ENCODE measurements around the gene MYOM1.
"Not testable (repeated sequence)": the region's sequence is repeated elsewhere in the genome, so short reads cannot be mapped to it uniquely, and the experiment has no call there.

The MYOM1 gene

DNA sequence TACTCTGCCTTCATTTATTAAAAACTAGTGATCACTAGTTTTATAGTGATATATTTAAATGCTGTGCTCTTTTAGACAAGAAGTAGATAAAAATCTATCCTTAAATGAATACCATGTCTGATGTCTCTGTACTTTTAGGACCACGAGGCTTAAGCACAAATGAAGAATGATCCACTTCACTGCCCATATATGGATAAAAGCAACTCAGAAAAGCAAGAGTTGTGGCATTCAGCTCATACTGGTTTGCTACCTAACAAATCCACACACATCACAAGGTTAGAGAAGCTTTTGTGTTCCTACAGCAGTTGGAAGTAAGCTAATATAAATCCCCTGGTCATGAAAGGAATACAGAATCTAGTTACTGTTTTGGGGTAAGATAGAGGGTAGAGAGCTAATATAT, 134.2 kb downstream of the MYOM1 start:
- H3K9me3 ChIP-seq (ENCODE audit: low read depth, low read length): no peaks in the 10 kb centered on the region
- DNase-seq (ENCODE audit: low read depth, low spot score): no peak
- H3K27ac ChIP-seq: no peak overlapping the region
- H3K36me3 ChIP-seq (ENCODE audit: insufficient read depth, low read length): no peaks in the 10 kb centered on the region
- no peak overlapping the region for H3K4me3 ChIP-seq
- TF ChIP-seq EZH2 (IDR thresholded peaks at IDR 0.05) (no peak), POLR2AphosphoS5 (IDR thresholded peaks at IDR 0.05; ENCODE audit: borderline replicate concordance, low read depth, low read length) (no peak), FOXP2 (optimal IDR thresholded peaks at IDR 0.05; ENCODE audit: control extremely low read depth, extremely low read length, insufficient read depth) (no peak)
- no peak overlapping the region for H3K9ac ChIP-seq (ENCODE audit: insufficient read length)

- peak overlapping the region; percentile 53; the same call in 1 of the 2 replicates for H3K4me3 ChIP-seq
- H3K9me3 ChIP-seq (ENCODE audit: low read depth, low read length): no peaks in the 10 kb centered on the region
- TF ChIP-seq FOXP2 (optimal IDR thresholded peaks at IDR 0.05; ENCODE audit: control extremely low read depth, extremely low read length, insufficient read depth) (no peak), POLR2AphosphoS5 (IDR thresholded peaks at IDR 0.05; ENCODE audit: borderline replicate concordance, low read depth, low read length) (no peak), EZH2 (IDR thresholded peaks at IDR 0.05) (no peak)
- H3K9ac ChIP-seq (ENCODE audit: insufficient read length): no peak overlapping the region
- DNase-seq (ENCODE audit: low read depth, low spot score): no peak
- H3K27ac ChIP-seq: peak overlapping the region; percentile 84
- no peaks in the 10 kb centered on the region for H3K36me3 ChIP-seq (ENCODE audit: insufficient read depth, low read length)
Measured at GRCh38 chr18:3084206-3084605, 135.6 kb downstream of the MYOM1 start.

DNA sequence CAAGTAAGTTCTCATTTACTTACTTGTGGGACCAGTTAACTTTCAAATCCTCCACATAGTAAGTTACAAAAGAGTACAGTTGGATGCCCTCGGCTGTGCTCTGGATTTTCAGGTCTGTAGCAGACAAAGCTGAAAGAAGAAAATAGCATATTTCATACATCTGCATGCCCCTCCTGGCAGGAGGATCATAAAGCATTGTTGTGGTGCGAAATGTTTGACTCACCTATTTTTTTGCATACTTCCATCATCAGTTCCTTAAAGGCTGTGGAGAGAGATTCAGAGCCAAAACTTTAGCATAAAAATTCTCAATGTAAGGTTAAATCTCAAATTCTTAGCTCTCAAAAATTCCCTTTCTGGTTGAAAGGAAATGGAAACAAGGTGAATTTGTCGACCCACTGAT, 136.0 kb downstream of the MYOM1 start:
- H3K9ac ChIP-seq (ENCODE audit: insufficient read length): no peak overlapping the region
- TF ChIP-seq EZH2 (IDR thresholded peaks at IDR 0.05): no peak
- TF ChIP-seq FOXP2 (optimal IDR thresholded peaks at IDR 0.05; ENCODE audit: control extremely low read depth, extremely low read length, insufficient read depth): no peak
- no peak for TF ChIP-seq POLR2AphosphoS5 (IDR thresholded peaks at IDR 0.05; ENCODE audit: borderline replicate concordance, low read depth, low read length)
- no peaks in the 10 kb centered on the region for H3K9me3 ChIP-seq (ENCODE audit: low read depth, low read length)
- no peak for DNase-seq (ENCODE audit: low read depth, low spot score)
- H3K4me3 ChIP-seq: peak overlapping the region; percentile 53; the same call in 1 of the 2 replicates
- no peaks in the 10 kb centered on the region for H3K36me3 ChIP-seq (ENCODE audit: insufficient read depth, low read length)
- peak overlapping the region; percentile 84 for H3K27ac ChIP-seq

GRCh38 chr18:3081584-3081991, 138.2 kb downstream of the MYOM1 start:
- TF ChIP-seq POLR2AphosphoS5 (IDR thresholded peaks at IDR 0.05; ENCODE audit: borderline replicate concordance, low read depth, low read length): peak; percentile 28; the same call in 1 of the 2 replicates
- no peak for TF ChIP-seq FOXP2 (optimal IDR thresholded peaks at IDR 0.05; ENCODE audit: control extremely low read depth, extremely low read length, insufficient read depth)
- TF ChIP-seq EZH2 (IDR thresholded peaks at IDR 0.05): no peak
- Histone ChIP-seq H3K36me3 (ENCODE audit: insufficient read depth, low read length) (no peaks in the 10 kb centered on the region), H3K9me3 (ENCODE audit: low read depth, low read length) (no peaks in the 10 kb centered on the region), H3K4me3 (peak overlapping the region; percentile 10; the same call in 1 of the 2 replicates), H3K27ac (peak overlapping the region; percentile 55; the same call in 1 of the 2 replicates), H3K9ac (ENCODE audit: insufficient read length) (no peak overlapping the region)
- peak; percentile 88 for DNase-seq (ENCODE audit: low read depth, low spot score)

DNA sequence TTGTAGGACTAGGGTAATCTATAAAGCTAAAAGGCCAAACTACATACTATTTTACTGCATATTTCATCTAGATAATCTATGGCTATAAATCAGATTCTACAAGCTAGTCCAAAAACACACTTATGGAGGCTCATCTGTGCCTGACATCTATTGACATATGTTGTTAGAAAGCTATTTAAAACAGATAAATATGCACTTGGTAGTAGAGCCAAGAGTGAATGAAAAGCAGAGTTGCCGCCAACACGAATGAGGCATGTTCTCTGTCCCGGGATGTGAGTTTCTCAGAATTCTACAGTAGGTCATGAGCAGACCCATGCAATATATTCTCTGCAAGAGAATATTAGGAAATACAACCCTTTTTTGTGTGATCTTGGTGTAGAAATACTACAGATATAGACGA, 140.1 kb downstream of the MYOM1 start:
- H3K4me3 ChIP-seq: no peak overlapping the region
- H3K9me3 ChIP-seq (ENCODE audit: low read depth, low read length): no peaks in the 10 kb centered on the region
- no peak for DNase-seq (ENCODE audit: low read depth, low spot score)

DNA sequence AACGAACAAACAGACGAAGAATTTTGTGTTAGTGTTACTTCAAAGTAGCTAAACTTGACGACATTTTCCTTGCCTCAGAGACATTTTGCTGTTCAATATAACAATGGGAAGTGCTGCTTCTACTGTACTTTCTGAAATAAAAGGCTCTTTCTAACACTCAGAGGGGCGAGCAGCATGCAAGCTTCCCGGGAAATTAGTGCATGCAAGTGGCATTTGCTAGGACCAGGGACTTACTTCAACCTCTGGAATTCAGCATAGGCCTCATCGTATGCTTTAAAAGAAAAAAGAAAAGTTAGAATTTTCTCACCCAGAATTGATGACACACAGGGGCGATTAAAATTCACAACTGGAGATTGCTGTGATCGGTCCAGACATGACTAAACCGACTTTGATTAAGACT, 144.3 kb downstream of the MYOM1 start:
- Histone ChIP-seq H3K27ac (no peak overlapping the region), H3K9ac (ENCODE audit: insufficient read length) (no peak overlapping the region), H3K9me3 (ENCODE audit: low read depth, low read length) (no peaks in the 10 kb centered on the region), H3K36me3 (ENCODE audit: insufficient read depth, low read length) (no peaks in the 10 kb centered on the region), H3K4me3 (no peak overlapping the region)
- TF ChIP-seq FOXP2 (optimal IDR thresholded peaks at IDR 0.05; ENCODE audit: control extremely low read depth, extremely low read length, insufficient read depth) (no peak), EZH2 (IDR thresholded peaks at IDR 0.05) (no peak), POLR2AphosphoS5 (IDR thresholded peaks at IDR 0.05; ENCODE audit: borderline replicate concordance, low read depth, low read length) (no peak)
- no peak for DNase-seq (ENCODE audit: low read depth, low spot score)

More for the DNA sequence above, 140.1 kb downstream of the MYOM1 start:
- Histone ChIP-seq H3K27ac (no peak overlapping the region), H3K36me3 (ENCODE audit: insufficient read depth, low read length) (no peaks in the 10 kb centered on the region), H3K9ac (ENCODE audit: insufficient read length) (no peak overlapping the region)
- TF ChIP-seq POLR2AphosphoS5 (IDR thresholded peaks at IDR 0.05; ENCODE audit: borderline replicate concordance, low read depth, low read length): no peak
- no peak for TF ChIP-seq FOXP2 (optimal IDR thresholded peaks at IDR 0.05; ENCODE audit: control extremely low read depth, extremely low read length, insufficient read depth)
- TF ChIP-seq EZH2 (IDR thresholded peaks at IDR 0.05): no peak

- no peak for TF ChIP-seq POLR2AphosphoS5 (IDR thresholded peaks at IDR 0.05; ENCODE audit: borderline replicate concordance, low read depth, low read length)
- TF ChIP-seq EZH2 (IDR thresholded peaks at IDR 0.05): no peak
- no peak for TF ChIP-seq FOXP2 (optimal IDR thresholded peaks at IDR 0.05; ENCODE audit: control extremely low read depth, extremely low read length, insufficient read depth)
- Histone ChIP-seq H3K27ac (no peak overlapping the region), H3K36me3 (ENCODE audit: insufficient read depth, low read length) (no peaks in the 10 kb centered on the region), H3K4me3 (no peak overlapping the region), H3K9me3 (ENCODE audit: low read depth, low read length) (no peaks in the 10 kb centered on the region), H3K9ac (ENCODE audit: insufficient read length) (no peak overlapping the region)
- no peak for DNase-seq (ENCODE audit: low read depth, low spot score)
Measured at GRCh38 chr18:3074087-3074486, 145.7 kb downstream of the MYOM1 start.

DNA sequence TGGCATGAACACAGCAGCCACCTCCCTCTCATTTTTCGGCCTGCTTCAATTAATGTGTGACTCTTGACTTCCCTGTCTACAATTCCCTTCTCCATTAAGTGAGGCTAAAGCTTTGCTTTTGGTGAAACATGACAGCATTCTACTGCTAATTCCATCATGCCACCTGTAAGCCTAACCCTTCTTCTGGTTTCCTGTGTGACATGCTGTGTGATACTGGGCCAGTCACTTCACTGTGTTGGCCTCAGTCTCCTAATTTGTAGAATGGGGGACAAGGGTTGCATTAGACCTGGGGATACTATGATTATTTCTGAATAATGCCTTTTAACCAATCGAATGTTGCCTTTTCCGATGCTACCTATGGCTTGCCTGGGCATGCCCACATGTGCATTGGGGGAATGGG, 146.4 kb downstream of the MYOM1 start:
- not testable (repeated sequence) for DNase-seq (ENCODE audit: low read depth, low spot score); H3K4me3 ChIP-seq; H3K9me3 ChIP-seq (ENCODE audit: low read depth, low read length); H3K9ac ChIP-seq (ENCODE audit: insufficient read length); H3K27ac ChIP-seq; H3K36me3 ChIP-seq (ENCODE audit: insufficient read depth, low read length)

GRCh38 chr18:3071676-3072075, 148.1 kb downstream of the MYOM1 start:
- H3K4me3 ChIP-seq: no peak overlapping the region
- H3K36me3 ChIP-seq (ENCODE audit: insufficient read depth, low read length): no peaks in the 10 kb centered on the region
- no peak for DNase-seq (ENCODE audit: low read depth, low spot score)
- H3K9me3 ChIP-seq (ENCODE audit: low read depth, low read length): no peaks in the 10 kb centered on the region
- TF ChIP-seq POLR2AphosphoS5 (IDR thresholded peaks at IDR 0.05; ENCODE audit: borderline replicate concordance, low read depth, low read length) (no peak), FOXP2 (optimal IDR thresholded peaks at IDR 0.05; ENCODE audit: control extremely low read depth, extremely low read length, insufficient read depth) (no peak), EZH2 (IDR thresholded peaks at IDR 0.05) (no peak)
- H3K9ac ChIP-seq (ENCODE audit: insufficient read length): no peak overlapping the region
- H3K27ac ChIP-seq: no peak overlapping the region

All from SK-N-MC (cell line).